ENCODE results near the gene CTSV.
"Not testable (repeated sequence)": the region's sequence is repeated elsewhere in the genome, so short reads cannot be mapped to it uniquely, and the experiment has no call there.

The CTSV gene

GRCh38 chr9:97038611-97039513 lies at the start of gene CTSV:
CTSV (minus strand) TSS chr9:97039142; CDS start chr9:97038043, 1,099 bp downstream.
- DNase-seq: peak; percentile 62

- not testable (repeated sequence) for DNase-seq
Measured at GRCh38 chr9:97087668-97088215, 48.8 kb upstream of the CTSV start.

GRCh38 chr9:97084562-97084991 lies 45.6 kb upstream of the CTSV start:
- not testable (repeated sequence) for DNase-seq

- DNase-seq: no peak
Measured at GRCh38 chr9:97078362-97078761, 39.4 kb upstream of the CTSV start.

- DNase-seq: no peak
Measured at GRCh38 chr9:97077452-97078295, 38.7 kb upstream of the CTSV start.

GRCh38 chr9:97076731-97077451 lies 37.9 kb upstream of the CTSV start:
- not testable (repeated sequence) for DNase-seq

- DNase-seq: no peak
Measured at GRCh38 chr9:97076238-97076637, 37.3 kb upstream of the CTSV start.

- no peak for DNase-seq
Measured at GRCh38 chr9:97075289-97075985, 36.5 kb upstream of the CTSV start.

GRCh38 chr9:97073506-97073905 lies 34.6 kb upstream of the CTSV start:
- DNase-seq: no peak

- DNase-seq: no peak
Measured at GRCh38 chr9:97072285-97072776, 33.4 kb upstream of the CTSV start.

GRCh38 chr9:97070325-97070724 lies 31.4 kb upstream of the CTSV start:
- DNase-seq: not testable (repeated sequence)

- no peak for DNase-seq
Measured at GRCh38 chr9:97067490-97067889, 28.5 kb upstream of the CTSV start.

- DNase-seq: no peak
Measured at GRCh38 chr9:97064176-97064575, 25.2 kb upstream of the CTSV start.

- no peak for DNase-seq
Measured at GRCh38 chr9:97060796-97061195, 21.9 kb upstream of the CTSV start.

- no peak for DNase-seq
Measured at GRCh38 chr9:97059626-97060025, 20.7 kb upstream of the CTSV start.

GRCh38 chr9:97057651-97058050 lies 18.7 kb upstream of the CTSV start:
- DNase-seq: no peak

- not testable (repeated sequence) for DNase-seq
Measured at GRCh38 chr9:97055891-97056290, 16.9 kb upstream of the CTSV start.

GRCh38 chr9:97053717-97054116 lies 14.8 kb upstream of the CTSV start:
- DNase-seq: no peak

- no peak for DNase-seq
Measured at GRCh38 chr9:97052735-97053134, 13.8 kb upstream of the CTSV start.

GRCh38 chr9:97046228-97046627 lies 7.3 kb upstream of the CTSV start:
- DNase-seq: no peak

- DNase-seq: no peak
Measured at GRCh38 chr9:97045300-97045699, 6.4 kb upstream of the CTSV start.

GRCh38 chr9:97041898-97042297 lies 3.0 kb upstream of the CTSV start:
- no peak for DNase-seq
